H9 (cell line): ENCODE data around the gene IFNK. TPM values are rescaled to one million over a fixed set of nuclear protein-coding genes. Genes with fewer than 3 reads are reported as not detected.

Source experiments
- DNase-seq: peaks from one replicate; pipeline ENCODE4 v3.0.0-alpha.2; 2017
- H2AFZ ChIP-seq: one replicate; pipeline ENCODE4 v1.6.1; 2013; ENCODE audit warnings: mild to moderate bottlenecking, low read length, control low read depth, moderate library complexity
- H2AK5ac ChIP-seq: 2 replicates; pipeline ENCODE4 v1.6.1; 2013; ENCODE audit warnings: low read length, control low read depth, mixed read lengths; ENCODE audit not compliant: insufficient read length
- H2BK120ac ChIP-seq: one replicate; pipeline ENCODE4 v1.6.1; 2013; ENCODE audit warnings: low read depth, mild to moderate bottlenecking, low read length, control low read depth, inconsistent platforms; ENCODE audit not compliant: poor library complexity, severe bottlenecking
- H2BK12ac ChIP-seq: 2 replicates; pipeline ENCODE4 v1.6.1; 2013; ENCODE audit warnings: low read length, control low read depth, mixed read lengths, low read depth; ENCODE audit not compliant: insufficient read length
- H2BK15ac ChIP-seq: 2 replicates; pipeline ENCODE4 v1.6.1; 2013; ENCODE audit warnings: low read depth, low read length, control low read depth
- H2BK20ac ChIP-seq: one replicate; pipeline ENCODE4 v1.6.1; 2013; ENCODE audit warnings: low read depth, mild to moderate bottlenecking, low read length, control low read depth, inconsistent platforms; ENCODE audit not compliant: poor library complexity, severe bottlenecking
- H2BK5ac ChIP-seq: 2 replicates; pipeline ENCODE4 v1.6.1; 2013; ENCODE audit warnings: low read length, control low read depth, mixed read lengths; ENCODE audit not compliant: insufficient read length
- H3K14ac ChIP-seq: 2 replicates; pipeline ENCODE4 v1.6.1; 2013; ENCODE audit warnings: low read length, control low read depth; ENCODE audit not compliant: insufficient read depth
- H3K18ac ChIP-seq: 2 replicates; pipeline ENCODE4 v1.6.1; 2013; ENCODE audit warnings: low read depth, mild to moderate bottlenecking, mixed read lengths, low read length, control low read depth; ENCODE audit not compliant: insufficient read length
- H3K23ac ChIP-seq: 2 replicates; pipeline ENCODE4 v1.6.1; 2013; ENCODE audit warnings: low read length, control low read depth, mixed read lengths, low read depth; ENCODE audit not compliant: insufficient read length
- H3K23me2 ChIP-seq: 2 replicates; pipeline ENCODE4 v1.6.1; 2013; ENCODE audit warnings: low read depth, mild to moderate bottlenecking, mixed read lengths, low read length, control low read depth; ENCODE audit not compliant: insufficient read length, poor library complexity, severe bottlenecking
- H3K27ac ChIP-seq: 2 replicates; pipeline ENCODE4 v1.5.1; 2013; ENCODE audit warnings: low read length, control low read depth, mixed read lengths, low read depth; ENCODE audit not compliant: insufficient read length
- H3K27me3 ChIP-seq: 2 replicates; pipeline ENCODE4 v1.6.1; 2013; ENCODE audit warnings: low read length, control low read depth, inconsistent platforms; ENCODE audit not compliant: insufficient read depth
- H3K4ac ChIP-seq: 2 replicates; pipeline ENCODE4 v1.6.1; 2013; ENCODE audit warnings: low read depth, mild to moderate bottlenecking, control low read depth, inconsistent platforms, low read length, moderate library complexity
- H3K4me1 ChIP-seq: 2 replicates; pipeline ENCODE4 v1.6.1; 2013; ENCODE audit warnings: low read length, control low read depth, inconsistent platforms; ENCODE audit not compliant: insufficient read depth
- H3K4me2 ChIP-seq: 2 replicates; pipeline ENCODE4 v1.6.1; 2013; ENCODE audit warnings: low read length, control low read depth, mixed read lengths; ENCODE audit not compliant: insufficient read length, insufficient read depth
- H3K56ac ChIP-seq: 2 replicates; pipeline ENCODE4 v1.6.1; 2013; ENCODE audit warnings: low read depth, mild to moderate bottlenecking, mixed read lengths, low read length, control low read depth; ENCODE audit not compliant: insufficient read length
- H3K79me1 ChIP-seq: 2 replicates; pipeline ENCODE4 v1.6.1; 2013; ENCODE audit warnings: low read depth, mild to moderate bottlenecking, moderate library complexity, low read length, control low read depth, inconsistent platforms; ENCODE audit not compliant: insufficient read depth, poor library complexity, severe bottlenecking
- H3K79me2 ChIP-seq: 2 replicates; pipeline ENCODE4 v1.6.1; 2013; ENCODE audit warnings: low read length, control low read depth, inconsistent platforms; ENCODE audit not compliant: insufficient read depth
- H3K9ac ChIP-seq: 2 replicates; pipeline ENCODE4 v1.6.1; 2013; ENCODE audit warnings: low read length, control low read depth, mixed read lengths; ENCODE audit not compliant: insufficient read length; ENCODE audit errors: extremely low read depth
- H3K9me3 ChIP-seq: one replicate; pipeline ENCODE4 v1.6.1; 2013; ENCODE audit warnings: low read depth, low read length, inconsistent platforms; ENCODE audit not compliant: control insufficient read depth
- H3T11ph ChIP-seq: one replicate; pipeline ENCODE4 v1.6.1; 2013; ENCODE audit warnings: mild to moderate bottlenecking, low read length, control low read depth, inconsistent platforms
- H4K20me1 ChIP-seq: one replicate; pipeline ENCODE4 v1.6.1; 2013; ENCODE audit not compliant: control insufficient read depth, insufficient read length, insufficient read depth
- H4K5ac ChIP-seq: 2 replicates; pipeline ENCODE4 v1.6.1; 2013; ENCODE audit warnings: low read depth, mild to moderate bottlenecking, mixed read lengths, low read length, control low read depth; ENCODE audit not compliant: insufficient read length
- H4K8ac ChIP-seq: replicated peaks from 2 replicates; pipeline ENCODE4 v1.6.1; 2013; ENCODE audit warnings: low read length, control low read depth, mixed read lengths, low read depth; ENCODE audit not compliant: insufficient read length
- H4K91ac ChIP-seq: 2 replicates; pipeline ENCODE4 v1.6.1; 2013; ENCODE audit warnings: low read depth, mild to moderate bottlenecking, moderate library complexity, mixed read lengths, low read length, control low read depth; ENCODE audit not compliant: insufficient read length
- H3K27ac Mint-ChIP-seq, 3 experiments: 2 replicates in 2 of 3; 3 replicates in 1 of 3; pipeline ENCODE4 v1.8.0; 2020 to 2021; ENCODE audit warnings: mixed read lengths in 3 of 3, mild to moderate bottlenecking in 1 of 3, moderate library complexity in 1 of 3
- H3K27me3 Mint-ChIP-seq: 2 replicates; pipeline ENCODE4 v1.8.0; 2021; ENCODE audit warnings: low read depth, mild to moderate bottlenecking, moderate library complexity, mixed read lengths
- H3K36me3 Mint-ChIP-seq, 3 experiments: 2 replicates in 2 of 3; 3 replicates in 1 of 3; pipeline ENCODE4 v1.8.0; 2020 to 2021; ENCODE audit warnings: low read depth in 3 of 3, mixed read lengths in 3 of 3; ENCODE audit not compliant: insufficient read depth in 1 of 3
- H3K4me1 Mint-ChIP-seq, 2 experiments: 2 replicates each; pipeline ENCODE4 v1.8.0; 2020; ENCODE audit warnings: mixed read lengths in 2 of 2
- H3K4me3 Mint-ChIP-seq, 2 experiments: 2 replicates in 1 of 2; 3 replicates in 1 of 2; pipeline ENCODE4 v1.8.0; 2020 to 2021; ENCODE audit warnings: mild to moderate bottlenecking in 2 of 2, mixed read lengths in 2 of 2, moderate library complexity in 1 of 2
- H3K9me3 Mint-ChIP-seq, 2 experiments: 2 replicates in 1 of 2; 3 replicates in 1 of 2; pipeline ENCODE4 v1.8.0; 2020; ENCODE audit warnings: mild to moderate bottlenecking in 2 of 2, mixed read lengths in 2 of 2, moderate library complexity in 1 of 2
- WGBS: extraction: QIAGEN DNeasy Blood & Tissue Kit; methylation state at CpG from one replicate; pipeline ENCODE4 v1.1.7; 2013; ENCODE audit warnings: missing lambda C conversion rate, low lambda C conversion rate, mixed read lengths; ENCODE audit not compliant: insufficient read length; ENCODE audit errors: extremely low coverage; 5-methylcytosine and 5-hydroxymethylcytosine counted together
- total RNA-seq: library from RNA; stranded (reverse); gene quantifications from 2 replicates; pipeline ENCODE4 v1.2.1, GENCODE V29; 2021
- TF ChIP-seq, protein P1 (sequence below): fragments of 200-600 bp; sonication (generic); conservative IDR thresholded peaks from 3 replicates; pipeline ENCODE4 v1.8.0; 2021; ENCODE audit warnings: antibody characterized with exemption, mild to moderate bottlenecking

IFNK gene
- total RNA-seq, 1 experiment from 2014 or later, result not detected

DNA sequence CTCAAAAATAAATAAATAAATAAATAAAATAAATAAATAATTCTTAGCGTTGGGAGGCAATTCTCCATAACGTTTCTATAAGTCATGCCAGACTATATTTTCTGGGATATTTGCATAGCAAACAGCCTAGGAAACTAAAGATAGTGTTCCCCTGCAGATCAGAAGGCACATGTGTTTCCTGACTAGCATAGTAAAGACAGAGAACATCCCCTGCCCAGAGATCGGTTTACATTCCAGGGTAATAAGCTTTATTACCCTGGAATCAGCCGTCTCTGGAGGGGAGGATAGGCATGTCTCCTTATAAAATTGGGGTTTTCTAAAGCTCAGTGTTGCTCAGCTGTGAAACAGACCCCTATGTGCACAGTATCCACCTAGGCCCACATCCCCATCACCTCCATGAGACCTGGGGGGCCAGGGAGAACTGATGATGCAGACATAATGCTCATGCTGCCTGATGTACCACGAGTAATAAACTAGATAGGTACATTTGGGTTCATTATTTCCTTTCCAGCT lies 36.9 kb upstream of the IFNK start:
- Histone ChIP-seq H3K4ac (no peak overlapping the region), H4K91ac (no peak overlapping the region), H2BK12ac (no peak overlapping the region), H2AK5ac (no peak overlapping the region), H3K4me2 (no peak overlapping the region), H3K4me1 (peaks cover 12% of the 10 kb centered on the region; the same call in 1 of the 2 replicates), H3K56ac (no peak overlapping the region), H3K23ac (no peak overlapping the region), H3K27me3 (no peaks in the 10 kb centered on the region), H3K9ac (no peak overlapping the region), H4K5ac (no peak overlapping the region), H3K18ac (no peak overlapping the region), H2AFZ (no peak overlapping the region), H3K9me3 (no peaks in the 10 kb centered on the region), H3K23me2 (no peaks in the 10 kb centered on the region), H4K20me1 (no peaks in the 10 kb centered on the region), H3T11ph (no peak overlapping the region), H2BK15ac (no peak overlapping the region), H2BK20ac (no peak overlapping the region), H4K8ac (no peak overlapping the region), H3K79me2 (no peaks in the 10 kb centered on the region), H3K27ac (no peak overlapping the region), H3K79me1 (peaks cover 7% of the 10 kb centered on the region), H2BK120ac (no peak overlapping the region), H2BK5ac (no peak overlapping the region), H3K14ac (no peak overlapping the region)
- no peak overlapping the region; a peak in 2 of 7 replicates for H3K27ac Mint-ChIP-seq
- no peaks in the 10 kb centered on the region for H3K27me3 Mint-ChIP-seq
- no peak for DNase-seq
- H3K4me1 Mint-ChIP-seq, result peaks cover 35 to 47% of the 10 kb centered on the region in 2 experiments
- H3K4me3 Mint-ChIP-seq, result no peak overlapping the region
- no peaks in the 10 kb centered on the region; a peak in 2 of 5 replicates for H3K9me3 Mint-ChIP-seq
- no CpG with 5 or more reads among the region's 5 CpGs for WGBS
- TF ChIP-seq, protein P1, sequence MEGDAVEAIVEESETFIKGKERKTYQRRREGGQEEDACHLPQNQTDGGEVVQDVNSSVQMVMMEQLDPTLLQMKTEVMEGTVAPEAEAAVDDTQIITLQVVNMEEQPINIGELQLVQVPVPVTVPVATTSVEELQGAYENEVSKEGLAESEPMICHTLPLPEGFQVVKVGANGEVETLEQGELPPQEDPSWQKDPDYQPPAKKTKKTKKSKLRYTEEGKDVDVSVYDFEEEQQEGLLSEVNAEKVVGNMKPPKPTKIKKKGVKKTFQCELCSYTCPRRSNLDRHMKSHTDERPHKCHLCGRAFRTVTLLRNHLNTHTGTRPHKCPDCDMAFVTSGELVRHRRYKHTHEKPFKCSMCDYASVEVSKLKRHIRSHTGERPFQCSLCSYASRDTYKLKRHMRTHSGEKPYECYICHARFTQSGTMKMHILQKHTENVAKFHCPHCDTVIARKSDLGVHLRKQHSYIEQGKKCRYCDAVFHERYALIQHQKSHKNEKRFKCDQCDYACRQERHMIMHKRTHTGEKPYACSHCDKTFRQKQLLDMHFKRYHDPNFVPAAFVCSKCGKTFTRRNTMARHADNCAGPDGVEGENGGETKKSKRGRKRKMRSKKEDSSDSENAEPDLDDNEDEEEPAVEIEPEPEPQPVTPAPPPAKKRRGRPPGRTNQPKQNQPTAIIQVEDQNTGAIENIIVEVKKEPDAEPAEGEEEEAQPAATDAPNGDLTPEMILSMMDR, result no peak
- peaks cover 4 to 8% (median 6%) of the 10 kb centered on the region in 3 experiments; a peak in 4 of 7 replicates for H3K36me3 Mint-ChIP-seq
